ENCODE results near the gene TRNAU1AP.
"Not testable (repeated sequence)": the region's sequence is repeated elsewhere in the genome, so short reads cannot be mapped to it uniquely, and the experiment has no call there.

The TRNAU1AP gene

GRCh38 chr1:28565726-28566125 lies 12.8 kb downstream of the TRNAU1AP start:
- no peaks in the 10 kb centered on the region for H3K27me3 ChIP-seq
- no peak for DNase-seq

GRCh38 chr1:28566931-28567330 lies 14.0 kb downstream of the TRNAU1AP start:
- no peaks in the 10 kb centered on the region for H3K36me3 ChIP-seq
- no peaks in the 10 kb centered on the region for H3K4me1 ChIP-seq
- TF ChIP-seq CTCF (IDR thresholded peaks at IDR 0.05; ENCODE audit: low read depth, low read length), result no peak
- no peaks in the 10 kb centered on the region for H3K27me3 ChIP-seq
- no peak for DNase-seq
- H3K4me3 ChIP-seq (ENCODE audit: low read depth, low read length), result no peak overlapping the region
- no peaks in the 10 kb centered on the region for H3K9me3 ChIP-seq

More at GRCh38 chr1:28565726-28566125, 12.8 kb downstream of the TRNAU1AP start:
- Histone ChIP-seq H3K9me3 (no peaks in the 10 kb centered on the region), H3K36me3 (no peaks in the 10 kb centered on the region; the same call in 1 of the 2 replicates), H3K4me3 (ENCODE audit: low read depth, low read length) (no peak overlapping the region), H3K4me1 (no peaks in the 10 kb centered on the region)
- TF ChIP-seq CTCF (IDR thresholded peaks at IDR 0.05; ENCODE audit: low read depth, low read length), result no peak

GRCh38 chr1:28571911-28572310 lies 19.0 kb downstream of the TRNAU1AP start:
- no peak for TF ChIP-seq CTCF (IDR thresholded peaks at IDR 0.05; ENCODE audit: low read depth, low read length)
- H3K36me3 ChIP-seq, result no peaks in the 10 kb centered on the region
- no peaks in the 10 kb centered on the region for H3K27me3 ChIP-seq
- no peaks in the 10 kb centered on the region for H3K4me1 ChIP-seq
- no peaks in the 10 kb centered on the region for H3K9me3 ChIP-seq
- H3K4me3 ChIP-seq (ENCODE audit: low read depth, low read length), result no peak overlapping the region
- no peak for DNase-seq

- not testable (repeated sequence) for DNase-seq
These were observed 20.0 kb downstream of the TRNAU1AP start for GRCh38 chr1:28572891-28573290.

GRCh38 chr1:28573564-28573963 lies 20.7 kb downstream of the TRNAU1AP start:
- TF ChIP-seq CTCF (IDR thresholded peaks at IDR 0.05; ENCODE audit: low read depth, low read length), result no peak
- Histone ChIP-seq H3K27me3 (no peaks in the 10 kb centered on the region), H3K36me3 (peaks cover 9% of the 10 kb centered on the region)

More at GRCh38 chr1:28572891-28573290, 20.0 kb downstream of the TRNAU1AP start:
- H3K36me3 ChIP-seq; H3K4me1 ChIP-seq; H3K9me3 ChIP-seq; H3K27me3 ChIP-seq; H3K4me3 ChIP-seq (ENCODE audit: low read depth, low read length): not testable (repeated sequence)

GRCh38 chr1:28577052-28577678 lies 24.3 kb downstream of the TRNAU1AP start:
- Histone ChIP-seq H3K4me1 (no peaks in the 10 kb centered on the region), H3K4me3 (ENCODE audit: low read depth, low read length) (no peak overlapping the region), H3K27me3 (no peaks in the 10 kb centered on the region), H3K36me3 (peaks cover 36% of the 10 kb centered on the region), H3K9me3 (no peaks in the 10 kb centered on the region)
- TF ChIP-seq CTCF (IDR thresholded peaks at IDR 0.05; ENCODE audit: low read depth, low read length), result no peak
- DNase-seq, result no peak

More at GRCh38 chr1:28573564-28573963, 20.7 kb downstream of the TRNAU1AP start:
- no peak for DNase-seq
- no peaks in the 10 kb centered on the region for H3K4me1 ChIP-seq
- H3K4me3 ChIP-seq (ENCODE audit: low read depth, low read length), result no peak overlapping the region
- no peaks in the 10 kb centered on the region for H3K9me3 ChIP-seq

All from BE2C (cell line).